GM12878 (cell line): Measurements from ENCODE around the gene EFCAB11. TPM values are rescaled to one million over a fixed set of nuclear protein-coding genes. Genes with fewer than 3 reads are reported as not detected.

Experiments
- ATAC-seq: fragments of 200-7000 bp; cut with Tn5 transposase; 3 replicates; pipeline ENCODE4 v1.9.1; 2020; ENCODE audit warnings: mild to moderate bottlenecking, moderate library complexity
- BruUV-seq: library from RNA; stranded (reverse); fragments of 400-500 nt; replicated peaks from 2 replicates; lab custom pipeline; 2021; lab: Mats Ljungman, UMichigan
- CTCF ChIA-PET: fragments of 300-600 bp; sonication (Branson Sonifier 250); formaldehyde crosslinking; extraction: SDS; loops from one replicate; lab custom pipeline; 2021; ENCODE audit warnings: inconsistent platforms; lab: Yijun Ruan, JAX
- POLR2A ChIA-PET: fragments of 350-600 bp; formaldehyde crosslinking; extraction: SDS; loops from one replicate; lab custom pipeline; 2021; ENCODE audit warnings: inconsistent platforms; lab: Charles Lee
- RAD21 ChIA-PET: fragments of 300-600 bp; sonication (Branson Sonifier 250); formaldehyde crosslinking; loops from one replicate; lab custom pipeline; 2023; ENCODE audit warnings: antibody characterized with exemption; ENCODE audit not compliant: unreplicated experiment; lab: Charles Lee
- SMC1A ChIA-PET: fragments of 300-600 bp; sonication (Branson Sonifier 250); formaldehyde crosslinking; loops from one replicate; lab custom pipeline; 2023; ENCODE audit not compliant: unreplicated experiment, uncharacterized antibody; lab: Charles Lee
- DNase-seq: peaks from one replicate; pipeline ENCODE4 v3.0.0-alpha.2; 2011; ENCODE audit warnings: low read depth, low spot score
- FAIRE-seq: peaks from 3 replicates; lab custom pipeline; 2011; peaks lifted over from hg19 to GRCh38; lab: Jason Lieb, UNC
- H2AFZ ChIP-seq: 2 replicates; pipeline ENCODE4 v1.6.0; 2011; ENCODE audit warnings: low read depth, low read length, control low read depth; ENCODE audit not compliant: control insufficient read depth
- H3K27ac ChIP-seq: 2 replicates; pipeline ENCODE4 v1.5.1; 2011; ENCODE audit warnings: control low read depth; ENCODE audit not compliant: control insufficient read depth, insufficient read depth
- H3K27me3 ChIP-seq, 2 experiments: replicated peaks in 1 of 2; 2 replicates each; pipeline versions ENCODE4 v1.6.0 to v1.6.1; 2011; ENCODE audit warnings: low read length in 1 of 2; ENCODE audit not compliant: control insufficient read depth in 2 of 2, insufficient read depth in 2 of 2
- H3K36me3 ChIP-seq, 2 experiments: 2 replicates each; pipeline ENCODE4 v1.5.1; 2011; ENCODE audit warnings: low read length in 1 of 2; ENCODE audit not compliant: control insufficient read depth in 2 of 2, insufficient read depth in 2 of 2
- H3K4me1 ChIP-seq: 2 replicates; pipeline ENCODE4 v1.6.1; 2011; ENCODE audit warnings: mild to moderate bottlenecking, low read length, moderate library complexity, mixed read lengths; ENCODE audit not compliant: control insufficient read depth, insufficient read depth
- H3K4me2 ChIP-seq: 2 replicates; pipeline ENCODE4 v1.6.0; 2011; ENCODE audit warnings: control low read depth; ENCODE audit not compliant: control insufficient read depth, insufficient read depth
- H3K4me3 ChIP-seq: fragments of 200-600 bp; sonication (generic); 2 replicates; pipeline ENCODE4 v1.5.1; 2016
- H3K79me2 ChIP-seq: 2 replicates; pipeline ENCODE4 v1.6.0; 2011; ENCODE audit warnings: low read length; ENCODE audit not compliant: control insufficient read depth, insufficient read depth
- H3K9ac ChIP-seq: 2 replicates; pipeline ENCODE4 v1.8.0; 2011; ENCODE audit warnings: low read length, control low read depth, mixed read lengths; ENCODE audit not compliant: control insufficient read depth, insufficient read depth
- H3K9me3 ChIP-seq: replicated peaks from 3 replicates; pipeline ENCODE4 v1.5.1; 2011; ENCODE audit warnings: mild to moderate bottlenecking, low read length; ENCODE audit not compliant: control insufficient read depth, insufficient read depth
- H4K20me1 ChIP-seq: 2 replicates; pipeline ENCODE4 v1.6.0; 2011; ENCODE audit not compliant: control insufficient read depth, insufficient read depth
- ATF2 ChIP-seq: IDR thresholded peaks from 2 replicates; pipeline ENCODE4 v1.6.1; 2012; ENCODE audit warnings: low read length, inconsistent platforms
- CREB1 ChIP-seq: IDR thresholded peaks from 2 replicates; pipeline ENCODE4 v1.6.1; 2012; ENCODE audit warnings: low read depth, mild to moderate bottlenecking, inconsistent platforms
- EP300 ChIP-seq, 2 experiments: fragments of 150-350 bp in 1 of 2; IDR thresholded peaks; 2 replicates each; pipeline ENCODE4 v1.6.1; 2011 to 2012; ENCODE audit warnings: low read depth in 2 of 2, low read length in 2 of 2, borderline replicate concordance in 1 of 2, improper control_type of control experiment in 1 of 2, inconsistent platforms in 1 of 2; ENCODE audit not compliant: control insufficient read depth in 1 of 2
- FOXK2 ChIP-seq: fragments of 450-650 bp; IDR thresholded peaks from 2 replicates; pipeline ENCODE4 v1.6.1; 2017; ENCODE audit warnings: mild to moderate bottlenecking, moderate library complexity
- IKZF2 ChIP-seq, 2 experiments: fragments of 450-650 bp; IDR thresholded peaks; 2 replicates each; pipeline ENCODE4 v1.6.1; 2017; ENCODE audit warnings: mild to moderate bottlenecking in 2 of 2, moderate library complexity in 2 of 2
- POLR2AphosphoS2 ChIP-seq: IDR thresholded peaks from 2 replicates; pipeline ENCODE4 v1.6.1; 2011; ENCODE audit warnings: low read depth, mild to moderate bottlenecking, low read length, improper control_type of control experiment, moderate library complexity
- RB1 ChIP-seq: fragments of 450-650 bp; formaldehyde crosslinking; IDR thresholded peaks from 2 replicates; pipeline ENCODE4 v1.6.1; 2017; ENCODE audit warnings: mild to moderate bottlenecking, borderline replicate concordance
- SMAD1 ChIP-seq: fragments of 450-650 bp; IDR thresholded peaks from 2 replicates; pipeline ENCODE4 v1.6.1; 2018; ENCODE audit warnings: mild to moderate bottlenecking, low read depth; ENCODE audit not compliant: partially characterized antibody
- STAT1 ChIP-seq: fragments of 450-650 bp; conservative IDR thresholded peaks from 2 replicates; pipeline ENCODE4 v1.6.1; 2014; ENCODE audit warnings: antibody characterized with exemption, mild to moderate bottlenecking
- ZNF207 ChIP-seq: fragments of 450-650 bp; IDR thresholded peaks from 2 replicates; pipeline ENCODE4 v1.6.1; 2014; ENCODE audit warnings: antibody characterized with exemption, mild to moderate bottlenecking, borderline replicate concordance
- ZNF274 ChIP-seq: IDR thresholded peaks from one replicate; pipeline ENCODE4 v1.8.0; 2011; ENCODE audit not compliant: insufficient read length, insufficient read depth
- ZNF384 ChIP-seq: IDR thresholded peaks from 2 replicates; pipeline ENCODE4 v1.6.1; 2012; ENCODE audit warnings: low read depth, mild to moderate bottlenecking, low read length, improper control_type of control experiment, borderline replicate concordance
- WGBS: methylation state at CpG from one replicate; pipeline ENCODE4 v1.1.6; 2016; ENCODE audit warnings: low lambda C conversion rate; ENCODE audit not compliant: insufficient replicate concordance, insufficient coverage; ENCODE audit errors: missing lambda C conversion rate; 5-methylcytosine and 5-hydroxymethylcytosine counted together
- in situ Hi-C: fragments of 300-500 bp; cut with MboI; formaldehyde crosslinking; loops from 9 replicates; pipeline ENCODE4 v1.14.3; 2018; ENCODE audit warnings: mixed read lengths
- intact Hi-C: fragments of 100-400 bp; cut with micrococcal nuclease; formaldehyde crosslinking; loops from one replicate; pipeline ENCODE4 v1.14.2; 2022; ENCODE audit not compliant: unreplicated experiment
- polyA plus RNA-seq, 11 experiments: library from polyadenylated mRNA; depleted of rRNA in 4 of 11; unstranded in 6 of 11; stranded (reverse) in 5 of 11; fragments of >200 nt; fragmentation: Nextera tagmentation in 4 of 11; fragmentation: Illumina TruSeq in 1 of 11; extraction: Ambion mirVana in 4 of 11; extraction: Trizol in 1 of 11; gene quantifications; 1 replicate in 1 of 11; 2 replicates in 10 of 11; pipeline versions ENCODE4 v1.2.1 to v1.2.3, GENCODE V29; 2011 to 2016; ENCODE audit warnings: inconsistent platforms in 2 of 11, missing spikeins in 2 of 11, low read depth in 1 of 11
- total RNA-seq, 4 experiments: library from RNA; depleted of rRNA in 3 of 4; stranded (reverse); fragments of >200 nt in 3 of 4; fragmentation: Illumina TruSeq in 1 of 4; extraction: Trizol in 1 of 4; gene quantifications; 2 replicates each; pipeline versions ENCODE4 v1.2.1 to v1.2.3, GENCODE V29; 2013 to 2021
- TF ChIP-seq, protein P1 (sequence below): fragments of 450-650 bp; IDR thresholded peaks from 2 replicates; pipeline ENCODE4 v1.6.1; 2016; ENCODE audit warnings: mild to moderate bottlenecking, moderate library complexity, borderline replicate concordance

EFCAB11 gene
- total and polyA plus RNA-seq, 10 of the 15 experiments (the other 5 are each of a cell fraction or from before 2014, with no cell fraction given), result 8.6 to 37.4 (median 18.0) TPM

DNA sequence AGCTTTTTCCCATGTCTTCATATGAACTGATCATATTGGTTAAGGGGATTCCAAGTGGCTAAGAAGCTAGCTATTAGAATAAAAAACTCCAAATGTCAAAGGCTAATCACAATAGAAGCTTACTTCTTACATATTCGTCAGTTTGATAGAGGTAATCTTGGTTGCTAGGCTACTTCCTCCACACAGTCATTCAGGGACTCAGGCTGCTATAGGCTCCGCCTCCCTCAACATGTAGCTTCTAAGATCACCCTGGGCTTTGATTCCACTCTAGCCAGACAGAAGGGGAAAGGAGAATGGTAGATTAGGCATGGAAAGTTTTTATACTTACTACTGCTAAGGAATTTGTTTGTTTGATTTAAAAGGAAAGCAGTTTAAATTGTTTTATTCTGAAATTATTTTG, 207.9 kb downstream of the EFCAB11 start:
- Histone ChIP-seq H3K9me3 (no peaks in the 10 kb centered on the region; the same call in 1 of the 3 replicates), H3K36me3 (no peaks in the 10 kb centered on the region), H3K27ac (no peak overlapping the region), H3K79me2 (no peaks in the 10 kb centered on the region), H3K4me2 (no peak overlapping the region), H2AFZ (no peak overlapping the region), H3K9ac (no peak overlapping the region), H3K4me3 (no peak overlapping the region), H3K4me1 (no peaks in the 10 kb centered on the region), H3K27me3 (no peaks in the 10 kb centered on the region), H4K20me1 (no peaks in the 10 kb centered on the region)
- TF ChIP-seq POLR2AphosphoS2 (no peak), CREB1 (no peak), SMAD1 (no peak), ATF2 (no peak)
- POLR2A ChIA-PET, result no interaction called here
- WGBS, result 2% methylated on average over 2 of the region's 2 CpGs
- RAD21 ChIA-PET, result no interaction called here
- no TSS peak for BruUV-seq
- CTCF ChIA-PET, result no interaction called here
- intact Hi-C loops (no loop called here), in situ Hi-C loops (no loop called here)
- no peak for DNase-seq
- FAIRE-seq, result no peak
- peak; percentile 42; the same call in 1 of the 3 replicates for ATAC-seq
- SMC1A ChIA-PET, result no interaction called here

DNA sequence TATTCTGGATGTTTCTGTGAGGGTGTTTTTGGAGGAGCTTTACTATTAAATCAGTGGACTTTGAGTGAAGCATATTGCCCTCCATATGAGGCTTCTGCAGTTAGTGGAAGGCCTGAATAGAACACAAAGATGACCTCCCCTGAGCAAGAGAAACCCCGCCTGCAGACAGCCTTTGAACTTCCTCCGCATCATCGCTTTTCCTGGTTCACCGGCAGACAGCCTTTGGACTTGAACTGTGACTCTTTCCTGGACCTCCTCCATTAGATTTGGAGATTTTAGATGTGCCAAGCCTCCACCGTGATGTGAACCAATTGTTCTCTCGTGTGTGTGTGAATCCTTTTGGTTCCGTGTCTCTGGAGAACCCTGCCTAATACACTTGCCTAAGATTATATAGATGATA, 208.4 kb downstream of the EFCAB11 start:
- Histone ChIP-seq H4K20me1 (no peaks in the 10 kb centered on the region), H3K79me2 (no peaks in the 10 kb centered on the region), H3K4me2 (no peak overlapping the region), H2AFZ (no peak overlapping the region), H3K4me1 (no peaks in the 10 kb centered on the region), H3K9me3 (no peaks in the 10 kb centered on the region; the same call in 1 of the 3 replicates), H3K27me3 (no peaks in the 10 kb centered on the region), H3K36me3 (no peaks in the 10 kb centered on the region), H3K4me3 (no peak overlapping the region), H3K27ac (no peak overlapping the region), H3K9ac (no peak overlapping the region)
- FAIRE-seq, result no peak
- in situ Hi-C loops, result no loop called here
- ChIA-PET POLR2A (no interaction called here), CTCF (no interaction called here), SMC1A (no interaction called here), RAD21 (no interaction called here)
- intact Hi-C loops, result no loop called here
- WGBS, result 83% methylated on average over 7 of the region's 7 CpGs
- no TSS peak for BruUV-seq
- ATAC-seq, result no peak
- DNase-seq, result no peak
- TF ChIP-seq RB1 (no peak), EP300 (IDR thresholded peaks at IDR 0.05; ENCODE audit: borderline replicate concordance in 1 of 2, control insufficient read depth in 1 of 2, low read depth in 2 of 2, low read length in 2 of 2) (no peak), ZNF207 (no peak), IKZF2 (IDR thresholded peaks at IDR 0.05) (no peak), ZNF384 (no peak), FOXK2 (no peak), STAT1 (no peak), ZNF274 (no peak)
- TF ChIP-seq, protein P1, sequence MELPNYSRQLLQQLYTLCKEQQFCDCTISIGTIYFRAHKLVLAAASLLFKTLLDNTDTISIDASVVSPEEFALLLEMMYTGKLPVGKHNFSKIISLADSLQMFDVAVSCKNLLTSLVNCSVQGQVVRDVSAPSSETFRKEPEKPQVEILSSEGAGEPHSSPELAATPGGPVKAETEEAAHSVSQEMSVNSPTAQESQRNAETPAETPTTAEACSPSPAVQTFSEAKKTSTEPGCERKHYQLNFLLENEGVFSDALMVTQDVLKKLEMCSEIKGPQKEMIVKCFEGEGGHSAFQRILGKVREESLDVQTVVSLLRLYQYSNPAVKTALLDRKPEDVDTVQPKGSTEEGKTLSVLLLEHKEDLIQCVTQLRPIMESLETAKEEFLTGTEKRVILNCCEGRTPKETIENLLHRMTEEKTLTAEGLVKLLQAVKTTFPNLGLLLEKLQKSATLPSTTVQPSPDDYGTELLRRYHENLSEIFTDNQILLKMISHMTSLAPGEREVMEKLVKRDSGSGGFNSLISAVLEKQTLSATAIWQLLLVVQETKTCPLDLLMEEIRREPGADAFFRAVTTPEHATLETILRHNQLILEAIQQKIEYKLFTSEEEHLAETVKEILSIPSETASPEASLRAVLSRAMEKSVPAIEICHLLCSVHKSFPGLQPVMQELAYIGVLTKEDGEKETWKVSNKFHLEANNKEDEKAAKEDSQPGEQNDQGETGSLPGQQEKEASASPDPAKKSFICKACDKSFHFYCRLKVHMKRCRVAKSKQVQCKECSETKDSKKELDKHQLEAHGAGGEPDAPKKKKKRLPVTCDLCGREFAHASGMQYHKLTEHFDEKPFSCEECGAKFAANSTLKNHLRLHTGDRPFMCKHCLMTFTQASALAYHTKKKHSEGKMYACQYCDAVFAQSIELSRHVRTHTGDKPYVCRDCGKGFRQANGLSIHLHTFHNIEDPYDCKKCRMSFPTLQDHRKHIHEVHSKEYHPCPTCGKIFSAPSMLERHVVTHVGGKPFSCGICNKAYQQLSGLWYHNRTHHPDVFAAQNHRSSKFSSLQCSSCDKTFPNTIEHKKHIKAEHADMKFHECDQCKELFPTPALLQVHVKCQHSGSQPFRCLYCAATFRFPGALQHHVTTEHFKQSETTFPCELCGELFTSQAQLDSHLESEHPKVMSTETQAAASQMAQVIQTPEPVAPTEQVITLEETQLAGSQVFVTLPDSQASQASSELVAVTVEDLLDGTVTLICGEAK, result no peak
